ENCODE data around the gene SLC22A17. TPM values are rescaled to one million over a fixed set of nuclear protein-coding genes. Genes with fewer than 3 reads are reported as not detected.
A peak's percentile ranks its signal among the peaks of the same experiment; 100 is the strongest.

Gene SLC22A17
- total and polyA plus RNA-seq, 9 of the 15 experiments (the other 6 are each of a cell fraction or from before 2014, with no cell fraction given) = 0.07 to 0.09 TPM; not detected in 7

DNA sequence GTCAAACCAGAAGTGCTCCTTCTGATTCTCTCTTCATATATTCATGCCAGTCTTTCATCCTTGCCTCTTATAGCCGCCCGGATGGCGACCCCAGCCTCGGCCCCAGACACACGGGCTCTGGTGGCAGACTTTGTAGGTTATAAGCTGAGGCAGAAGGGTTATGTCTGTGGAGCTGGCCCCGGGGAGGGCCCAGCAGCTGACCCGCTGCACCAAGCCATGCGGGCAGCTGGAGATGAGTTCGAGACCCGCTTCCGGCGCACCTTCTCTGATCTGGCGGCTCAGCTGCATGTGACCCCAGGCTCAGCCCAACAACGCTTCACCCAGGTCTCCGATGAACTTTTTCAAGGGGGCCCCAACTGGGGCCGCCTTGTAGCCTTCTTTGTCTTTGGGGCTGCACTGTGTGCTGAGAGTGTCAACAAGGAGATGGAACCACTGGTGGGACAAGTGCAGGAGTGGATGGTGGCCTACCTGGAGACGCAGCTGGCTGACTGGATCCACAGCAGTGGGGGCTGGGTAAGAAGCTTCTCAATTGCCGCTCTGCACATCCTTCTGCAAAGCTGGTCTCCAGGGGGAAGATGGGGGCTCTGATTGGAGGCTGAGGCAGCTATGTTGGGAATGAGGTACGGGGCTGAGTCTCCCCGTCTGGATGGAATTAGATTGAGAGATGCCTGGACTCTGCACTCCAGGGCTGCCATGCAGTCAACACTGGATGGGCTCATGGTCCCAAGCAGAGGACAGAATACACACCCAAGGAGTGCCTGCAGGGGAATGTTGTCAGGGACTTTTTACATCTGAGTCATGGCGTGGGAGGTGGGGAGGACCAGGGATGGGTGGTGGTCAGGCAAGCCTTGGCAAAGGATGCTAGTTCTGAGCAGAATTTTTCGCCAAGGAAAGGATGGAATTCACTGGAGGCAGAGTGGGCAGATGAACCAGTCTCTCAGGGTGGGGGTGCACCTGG, 44.7 kb downstream of the SLC22A17 start:
- in situ Hi-C loops (cut with MboI) = no loop called here
- no TSS peak for BruUV-seq (replicated peaks)
- ATAC-seq (no peak), DNase-seq (ENCODE audit: extremely low read depth in 1 of 4, low spot score in 3 of 4) (no peak), FAIRE-seq (no peak)
- H3K27ac ChIP-seq (ENCODE audit: extremely low read depth, low read depth, low read length) = peak overlapping the region; percentile 90; the same call in 2 of the 3 replicates
- peaks cover 51% of the 10 kb centered on the region for H3K36me3 ChIP-seq (ENCODE audit: control insufficient read depth, insufficient read depth, low read length)
- no peak overlapping the region for H2AFZ ChIP-seq (ENCODE audit: low read depth, low read length)
- WGBS (ENCODE audit: insufficient coverage, low coverage, missing lambda C conversion rate) = 73% methylated on average over 17 of the region's 22 CpGs
- H3K27me3 ChIP-seq (ENCODE audit: control insufficient read depth in 2 of 2, insufficient read depth in 2 of 2, low read length in 2 of 2) = no peaks in the 10 kb centered on the region
- ChIA-PET POLR2A (interaction anchor here (1.0 to 3.7 kb wide), 4 partner anchors 7 to 38 kb away, joined by 3 to 17 read pairs (median 8); partner anchors contain the start of gene PABPN1), CTCF (ENCODE audit: low intra/inter-chr PET ratio) (no interaction called here)
- H3K9me1 ChIP-seq (ENCODE audit: control insufficient read depth, insufficient read depth, low read length) = peaks cover 4% of the 10 kb centered on the region
- H3K4me2 ChIP-seq (ENCODE audit: insufficient read depth, low read length) = peak overlapping the region; percentile 98
- H4K20me1 ChIP-seq (replicated peaks; ENCODE audit: control insufficient read depth, insufficient read depth, low read length) = no peaks in the 10 kb centered on the region
- peak overlapping the region; percentile 92 to 95 for H3K9ac ChIP-seq (ENCODE audit: insufficient read depth in 1 of 2, low read depth in 2 of 2, low read length in 2 of 2)
- peak overlapping the region; percentile 94 for H3K4me3 ChIP-seq
- peaks cover 21 to 28% of the 10 kb centered on the region in 2 experiments; a peak in 4 of 5 replicates for H3K4me1 ChIP-seq (replicated peaks in 1 of 2; ENCODE audit: control insufficient read depth in 2 of 2, insufficient read depth in 2 of 2, low read length in 2 of 2)
- H3K9me3 ChIP-seq (replicated peaks; ENCODE audit: control insufficient read depth, insufficient read depth, low read depth, low read length) = no peaks in the 10 kb centered on the region
- intact Hi-C loops (cut with micrococcal nuclease) = loop anchor here (2.0 kb wide), 1 partner anchor 13 kb away; the partner anchor contains the start of gene PABPN1
- peaks cover 45% of the 10 kb centered on the region for H3K79me2 ChIP-seq (ENCODE audit: control insufficient read depth, insufficient read depth, low read length)
- TF ChIP-seq DNMT1 (IDR thresholded peaks at IDR 0.05) (no peak), CREB5 (CRISPR knock-in tag; IDR thresholded peaks at IDR 0.05) (no peak), SMAD1 (IDR thresholded peaks at IDR 0.05; ENCODE audit: low read depth, low read length, partially characterized antibody) (no peak), L3MBTL2 (IDR thresholded peaks at IDR 0.05) (no peak), HNRNPH1 (optimal IDR thresholded peaks at IDR 0.05; ENCODE audit: low read depth, low read length) (no peak), ZZZ3 (IDR thresholded peaks at IDR 0.05) (no peak), SREBF1 (IDR thresholded peaks at IDR 0.05; ENCODE audit: borderline replicate concordance, low read depth, low read length) (no peak), THRA (IDR thresholded peaks at IDR 0.05) (no peak), SMAD2 (IDR thresholded peaks at IDR 0.05; ENCODE audit: low read depth, low read length) (no peak), ZBTB33 (CRISPR knock-in tag; IDR thresholded peaks at IDR 0.05) (0 out of 2 replicates have a peak, but pooled peaks have one; percentile 34), NELFE (IDR thresholded peaks at IDR 0.05; ENCODE audit: insufficient read depth, insufficient read length) (no peak), KHSRP (IDR thresholded peaks at IDR 0.05) (no peak)
- TF ChIP-seq, protein P1, sequence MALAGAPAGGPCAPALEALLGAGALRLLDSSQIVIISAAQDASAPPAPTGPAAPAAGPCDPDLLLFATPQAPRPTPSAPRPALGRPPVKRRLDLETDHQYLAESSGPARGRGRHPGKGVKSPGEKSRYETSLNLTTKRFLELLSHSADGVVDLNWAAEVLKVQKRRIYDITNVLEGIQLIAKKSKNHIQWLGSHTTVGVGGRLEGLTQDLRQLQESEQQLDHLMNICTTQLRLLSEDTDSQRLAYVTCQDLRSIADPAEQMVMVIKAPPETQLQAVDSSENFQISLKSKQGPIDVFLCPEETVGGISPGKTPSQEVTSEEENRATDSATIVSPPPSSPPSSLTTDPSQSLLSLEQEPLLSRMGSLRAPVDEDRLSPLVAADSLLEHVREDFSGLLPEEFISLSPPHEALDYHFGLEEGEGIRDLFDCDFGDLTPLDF (CRISPR knock-in tag; IDR thresholded peaks at IDR 0.05) = no peak
